Sigmoid colon (tissue), 7 donors: Measurements from ENCODE around the gene GRHPR. TPM values are rescaled to one million over a fixed set of nuclear protein-coding genes. Genes with fewer than 3 reads are reported as not detected.

ENCODE experiments used
- DNase-seq: peaks from one replicate; pipeline ENCODE4 v3.0.0-alpha.2; 2019
- H3K27ac ChIP-seq, 4 donors: fragments of 200-600 bp; sonication (generic); one replicate each; pipeline ENCODE4 v1.5.1; 2016 to 2019; ENCODE audit warnings: mild to moderate bottlenecking in 1 of 4
- H3K27me3 ChIP-seq, 3 donors: fragments of 200-600 bp; sonication (generic); one replicate each; pipeline ENCODE4 v1.5.1; 2019; ENCODE audit warnings: mild to moderate bottlenecking in 1 of 3
- H3K36me3 ChIP-seq, 4 donors: fragments of 200-600 bp; sonication (generic); one replicate each; pipeline ENCODE4 v1.5.1; 2016 to 2019
- H3K4me1 ChIP-seq, 4 donors: fragments of 200-600 bp; sonication (generic); one replicate each; pipeline ENCODE4 v1.5.1; 2017 to 2019
- H3K4me3 ChIP-seq, 4 donors: fragments of 200-600 bp; sonication (generic); one replicate each; pipeline ENCODE4 v1.5.1; 2017 to 2019; ENCODE audit warnings: mild to moderate bottlenecking in 2 of 4, moderate library complexity in 1 of 4
- H3K9me3 ChIP-seq, 4 donors: fragments of 200-600 bp in 3 of 4; sonication (generic) in 3 of 4; one replicate each; pipeline versions ENCODE4 v1.5.1 to v1.6.1; 2013 to 2019
- CTCF ChIP-seq, 4 experiments: fragments of 450-650 bp in 3 of 4; fragments of 200-600 bp in 1 of 4; IDR thresholded peaks; one replicate each; pipeline ENCODE4 v1.5.1; 2016 to 2019; ENCODE audit warnings: antibody characterized with exemption in 4 of 4, mild to moderate bottlenecking in 3 of 4, moderate library complexity in 2 of 4
- EP300 ChIP-seq, 4 donors: sonication (generic); formaldehyde crosslinking; IDR thresholded peaks; one replicate each; pipeline ENCODE4 v1.6.1; 2017; ENCODE audit warnings: antibody characterized with exemption in 4 of 4
- POLR2A ChIP-seq, 2 donors: fragments of 450-650 bp; IDR thresholded peaks; one replicate each; pipeline ENCODE4 v1.6.1; 2016; ENCODE audit warnings: antibody characterized with exemption in 2 of 2, mild to moderate bottlenecking in 2 of 2, moderate library complexity in 2 of 2
- POLR2AphosphoS5 ChIP-seq, 4 donors: sonication (generic); formaldehyde crosslinking; IDR thresholded peaks; one replicate each; pipeline ENCODE4 v1.6.1; 2017; ENCODE audit warnings: antibody characterized with exemption in 4 of 4
- WGBS, 2 donors: extraction: QIAGEN DNeasy Blood & Tissue Kit; methylation state at CpG; one replicate each; pipeline ENCODE4 v1.1.7; 2013; 5-methylcytosine and 5-hydroxymethylcytosine counted together
- intact Hi-C: fragments of 100-400 bp; cut with DNase I; formaldehyde crosslinking; loops from one replicate; pipeline ENCODE4 v1.15.1; 2023
- polyA plus RNA-seq, 3 donors: library from polyadenylated mRNA; stranded (reverse); fragments of 200-250 nt; gene quantifications; one replicate each; pipeline ENCODE4 v1.2.3, GENCODE V29; 2013
- total RNA-seq, 4 donors: library from RNA; depleted of rRNA; stranded (reverse); fragments of >200 nt; gene quantifications; one replicate each; pipeline ENCODE4 v1.1.0, GENCODE V29; 2016
- donor health status: healthy with polysubstance abuse.
- donor health status: Bipolar disorder and iron deficiency.
- donor health status: healthy.

GRHPR gene
- total and polyA plus RNA-seq, 7 donors, result 84.1 to 165 (median 127) TPM

GRCh38 chr9:37447111-37447510, 24.6 kb downstream of the GRHPR start:
- H3K4me3 ChIP-seq, result no peak overlapping the region
- H3K36me3 ChIP-seq, result peaks cover 1 to 7% (median 2%) of the 10 kb centered on the region in 4 donors
- TF ChIP-seq POLR2A (IDR thresholded peaks at IDR 0.05) (no peak), CTCF (IDR thresholded peaks at IDR 0.05) (no peak), POLR2AphosphoS5 (IDR thresholded peaks at IDR 0.05) (no peak), EP300 (IDR thresholded peaks at IDR 0.05) (no peak)
- no peaks in the 10 kb centered on the region for H3K27me3 ChIP-seq
- H3K9me3 ChIP-seq, result no peaks in the 10 kb centered on the region
- H3K4me1 ChIP-seq, result peaks cover 0 to 31% (median 11%) of the 10 kb centered on the region in 4 donors
- no peak overlapping the region for H3K27ac ChIP-seq
- intact Hi-C loops, result no loop called here
- no peak for DNase-seq

GRCh38 chr9:37449862-37450632, 27.6 kb downstream of the GRHPR start:
- WGBS, 2 donors, result 83 to 89% methylated on average over 12 of the region's 12 CpGs
- Histone ChIP-seq H3K4me1 (peaks cover 0 to 53% (median 20%) of the 10 kb centered on the region in 4 donors), H3K9me3 (no peaks in the 10 kb centered on the region), H3K27ac (peak overlapping the region in 1 of 4 donors; percentile 49), H3K27me3 (no peaks in the 10 kb centered on the region), H3K36me3 (no peaks in the 10 kb centered on the region), H3K4me3 (no peak overlapping the region)
- no peak for DNase-seq
- TF ChIP-seq CTCF (IDR thresholded peaks at IDR 0.05) (no peak), POLR2AphosphoS5 (IDR thresholded peaks at IDR 0.05) (no peak), POLR2A (IDR thresholded peaks at IDR 0.05) (no peak), EP300 (IDR thresholded peaks at IDR 0.05) (no peak)
- intact Hi-C loops, result no loop called here

- no peaks in the 10 kb centered on the region for H3K27me3 ChIP-seq
- peaks cover 0 to 51% (median 20%) of the 10 kb centered on the region in 4 donors for H3K4me1 ChIP-seq
- H3K9me3 ChIP-seq, result no peaks in the 10 kb centered on the region
- intact Hi-C loops, result no loop called here
- DNase-seq, result no peak
- TF ChIP-seq POLR2AphosphoS5 (IDR thresholded peaks at IDR 0.05) (no peak), CTCF (IDR thresholded peaks at IDR 0.05) (no peak), EP300 (IDR thresholded peaks at IDR 0.05) (no peak), POLR2A (IDR thresholded peaks at IDR 0.05) (no peak)
- H3K4me3 ChIP-seq, result no peak overlapping the region
- 76 to 77% methylated on average over 3 of the region's 3 CpGs for WGBS, 2 donors
- peak overlapping the region in 2 of 4 donors; percentile 35 to 71 for H3K27ac ChIP-seq
- H3K36me3 ChIP-seq, result no peaks in the 10 kb centered on the region
Measured at GRCh38 chr9:37451628-37452027, 29.1 kb downstream of the GRHPR start.

- intact Hi-C loops, result no loop called here
- H3K27ac ChIP-seq, result peak overlapping the region in 3 of 4 donors; percentile 34 to 71 (median 35)
- TF ChIP-seq POLR2A (IDR thresholded peaks at IDR 0.05) (no peak), CTCF (IDR thresholded peaks at IDR 0.05) (no peak), POLR2AphosphoS5 (IDR thresholded peaks at IDR 0.05) (no peak), EP300 (IDR thresholded peaks at IDR 0.05) (no peak)
- no peak for DNase-seq
- 91 to 94% methylated on average over 1 of the region's 1 CpG for WGBS, 2 donors
- no peaks in the 10 kb centered on the region for H3K9me3 ChIP-seq
- H3K27me3 ChIP-seq, result no peaks in the 10 kb centered on the region
- H3K4me3 ChIP-seq, result no peak overlapping the region
- no peaks in the 10 kb centered on the region for H3K36me3 ChIP-seq
- peaks cover 0 to 52% (median 20%) of the 10 kb centered on the region in 4 donors for H3K4me1 ChIP-seq
Measured at GRCh38 chr9:37452611-37453010, 30.1 kb downstream of the GRHPR start.
